DOHH2 (cell line): Measurements from ENCODE around the gene SGSH.

Experiments used
- EZH2phosphoT487 ChIP-seq: fragments of 200-600 bp; sonication (generic); IDR thresholded peaks from 2 replicates; pipeline ENCODE4 v1.6.1; 2017; ENCODE audit warnings: borderline replicate concordance, mild to moderate bottlenecking, antibody characterized with exemption, low read length, moderate library complexity, mixed read lengths
- TF ChIP-seq, protein P1 (sequence below): fragments of 200-600 bp; sonication (generic); IDR thresholded peaks from one replicate; pipeline ENCODE4 v1.5.1; 2014; ENCODE audit warnings: antibody characterized with exemption, mild to moderate bottlenecking, low read depth, low read length; ENCODE audit not compliant: poor library complexity, severe bottlenecking

DNA sequence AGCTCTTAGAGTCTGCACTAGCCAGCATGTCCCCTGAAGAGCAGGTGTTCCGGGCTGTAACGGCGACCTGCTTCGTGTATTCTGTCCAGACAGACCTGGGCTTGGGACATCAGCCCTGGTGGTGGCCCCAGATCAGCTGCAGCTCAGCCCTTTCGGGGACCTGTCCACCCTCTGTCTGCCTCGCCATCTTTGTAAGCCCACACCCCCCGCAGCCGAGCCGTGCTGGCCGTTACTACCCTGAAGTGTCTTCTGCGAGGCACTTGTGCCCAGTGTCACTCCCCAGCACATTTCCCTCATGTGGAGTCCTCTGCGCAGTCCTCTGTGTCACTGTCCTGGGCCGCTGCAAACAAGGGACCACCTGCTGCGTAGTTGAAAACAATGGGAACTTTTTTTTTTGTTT is 39.9 kb downstream of the SGSH start:
- TF ChIP-seq, protein P1, sequence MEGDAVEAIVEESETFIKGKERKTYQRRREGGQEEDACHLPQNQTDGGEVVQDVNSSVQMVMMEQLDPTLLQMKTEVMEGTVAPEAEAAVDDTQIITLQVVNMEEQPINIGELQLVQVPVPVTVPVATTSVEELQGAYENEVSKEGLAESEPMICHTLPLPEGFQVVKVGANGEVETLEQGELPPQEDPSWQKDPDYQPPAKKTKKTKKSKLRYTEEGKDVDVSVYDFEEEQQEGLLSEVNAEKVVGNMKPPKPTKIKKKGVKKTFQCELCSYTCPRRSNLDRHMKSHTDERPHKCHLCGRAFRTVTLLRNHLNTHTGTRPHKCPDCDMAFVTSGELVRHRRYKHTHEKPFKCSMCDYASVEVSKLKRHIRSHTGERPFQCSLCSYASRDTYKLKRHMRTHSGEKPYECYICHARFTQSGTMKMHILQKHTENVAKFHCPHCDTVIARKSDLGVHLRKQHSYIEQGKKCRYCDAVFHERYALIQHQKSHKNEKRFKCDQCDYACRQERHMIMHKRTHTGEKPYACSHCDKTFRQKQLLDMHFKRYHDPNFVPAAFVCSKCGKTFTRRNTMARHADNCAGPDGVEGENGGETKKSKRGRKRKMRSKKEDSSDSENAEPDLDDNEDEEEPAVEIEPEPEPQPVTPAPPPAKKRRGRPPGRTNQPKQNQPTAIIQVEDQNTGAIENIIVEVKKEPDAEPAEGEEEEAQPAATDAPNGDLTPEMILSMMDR = no peak
- TF ChIP-seq EZH2phosphoT487 = no peak
